GM18861 (cell line): Measurements from ENCODE around the gene ZMAT5.

Experiments
- ATAC-seq: cut with Tn5 transposase; IDR thresholded peaks from one replicate; pipeline ENCODE4 v1.9.1; 2021; ENCODE audit not compliant: unreplicated experiment

Gene ZMAT5

GRCh38 chr22:29733362-29734201, 33.2 kb downstream of the ZMAT5 start:
- ATAC-seq = no peak

GRCh38 chr22:29732883-29733282, 33.9 kb downstream of the ZMAT5 start:
- no peak for ATAC-seq

- ATAC-seq = no peak
Observed at GRCh38 chr22:29731058-29731850, 35.6 kb downstream of the ZMAT5 start.

GRCh38 chr22:29729161-29729560, 37.6 kb downstream of the ZMAT5 start:
- ATAC-seq = no peak

- no peak for ATAC-seq
Observed at GRCh38 chr22:29727131-29727523, 39.7 kb downstream of the ZMAT5 start.

GRCh38 chr22:29726512-29727130, 40.2 kb downstream of the ZMAT5 start:
- ATAC-seq = no peak

- ATAC-seq = no peak
Observed at GRCh38 chr22:29726106-29726505, 40.7 kb downstream of the ZMAT5 start.

- no peak for ATAC-seq
Observed at GRCh38 chr22:29724843-29725242, 42.0 kb downstream of the ZMAT5 start.

GRCh38 chr22:29723766-29724165, 43.0 kb downstream of the ZMAT5 start:
- no peak for ATAC-seq

GRCh38 chr22:29722587-29722986, 44.2 kb downstream of the ZMAT5 start:
- no peak for ATAC-seq

- no peak for ATAC-seq
Observed at GRCh38 chr22:29722151-29722550, 44.7 kb downstream of the ZMAT5 start.

GRCh38 chr22:29720811-29721323, 45.9 kb downstream of the ZMAT5 start:
- ATAC-seq = no peak

GRCh38 chr22:29719899-29720645, 46.7 kb downstream of the ZMAT5 start, which contains the start of gene CABP7:
TSS of gene CABP7 (plus strand) at chr22:29720003. CDS start at chr22:29720425, 422 bp downstream.
- ATAC-seq = no peak

- ATAC-seq = no peak
Observed at GRCh38 chr22:29718949-29719898, 47.6 kb downstream of the ZMAT5 start.

- no peak for ATAC-seq
Observed at GRCh38 chr22:29717789-29718188, 49.0 kb downstream of the ZMAT5 start.

GRCh38 chr22:29716814-29717545, 49.8 kb downstream of the ZMAT5 start:
- ATAC-seq = no peak

GRCh38 chr22:29715705-29716104, 51.1 kb downstream of the ZMAT5 start:
- no peak for ATAC-seq

GRCh38 chr22:29715240-29715639, 51.6 kb downstream of the ZMAT5 start:
- no peak for ATAC-seq
